RWPE2 (cell line): ENCODE measurements around the gene ERFE.

Experiments used
- ATAC-seq: fragments of 200-7000 bp; cut with Tn5 transposase; 3 replicates; pipeline ENCODE4 v1.9.1; 2021; ENCODE audit warnings: low read depth
- DNase-seq: peaks from one replicate; pipeline ENCODE4 v3.0.0-alpha.2; 2020; ENCODE audit warnings: low spot score
- H3K27ac ChIP-seq: fragments of 450-650 bp; 2 replicates; pipeline ENCODE4 v1.5.1; 2017; ENCODE audit warnings: mild to moderate bottlenecking; ENCODE audit not compliant: poor library complexity, severe bottlenecking
- H3K27me3 ChIP-seq: fragments of 250-450 bp; sonication (Bioruptor Pico); 2 replicates; pipeline ENCODE4 v1.5.1; 2021; ENCODE audit warnings: mild to moderate bottlenecking, moderate library complexity; ENCODE audit not compliant: insufficient read depth, poor library complexity, severe bottlenecking
- H3K36me3 ChIP-seq: fragments of 250-450 bp; sonication (Bioruptor Pico); 2 replicates; pipeline ENCODE4 v1.5.1; 2020; ENCODE audit warnings: low read depth, mild to moderate bottlenecking, moderate library complexity
- H3K4me1 ChIP-seq: fragments of 250-450 bp; sonication (Bioruptor Pico); 2 replicates; pipeline ENCODE4 v1.5.1; 2021; ENCODE audit warnings: mild to moderate bottlenecking, moderate library complexity; ENCODE audit not compliant: insufficient read depth, poor library complexity, severe bottlenecking
- H3K4me3 ChIP-seq: fragments of 250-450 bp; sonication (Bioruptor Pico); 2 replicates; pipeline ENCODE4 v1.5.1; 2021; ENCODE audit warnings: mild to moderate bottlenecking, moderate library complexity; ENCODE audit not compliant: severe bottlenecking
- H3K9me3 ChIP-seq: fragments of 250-450 bp; sonication (Bioruptor Pico); 2 replicates; pipeline ENCODE4 v1.5.1; 2021; ENCODE audit warnings: mild to moderate bottlenecking, moderate library complexity; ENCODE audit not compliant: severe bottlenecking
- TF ChIP-seq, protein P1 (sequence below): fragments of 450-650 bp; IDR thresholded peaks from one replicate; pipeline ENCODE4 v1.5.1; 2017; ENCODE audit warnings: mild to moderate bottlenecking, moderate library complexity; ENCODE audit not compliant: poor library complexity, severe bottlenecking

Gene ERFE

DNA sequence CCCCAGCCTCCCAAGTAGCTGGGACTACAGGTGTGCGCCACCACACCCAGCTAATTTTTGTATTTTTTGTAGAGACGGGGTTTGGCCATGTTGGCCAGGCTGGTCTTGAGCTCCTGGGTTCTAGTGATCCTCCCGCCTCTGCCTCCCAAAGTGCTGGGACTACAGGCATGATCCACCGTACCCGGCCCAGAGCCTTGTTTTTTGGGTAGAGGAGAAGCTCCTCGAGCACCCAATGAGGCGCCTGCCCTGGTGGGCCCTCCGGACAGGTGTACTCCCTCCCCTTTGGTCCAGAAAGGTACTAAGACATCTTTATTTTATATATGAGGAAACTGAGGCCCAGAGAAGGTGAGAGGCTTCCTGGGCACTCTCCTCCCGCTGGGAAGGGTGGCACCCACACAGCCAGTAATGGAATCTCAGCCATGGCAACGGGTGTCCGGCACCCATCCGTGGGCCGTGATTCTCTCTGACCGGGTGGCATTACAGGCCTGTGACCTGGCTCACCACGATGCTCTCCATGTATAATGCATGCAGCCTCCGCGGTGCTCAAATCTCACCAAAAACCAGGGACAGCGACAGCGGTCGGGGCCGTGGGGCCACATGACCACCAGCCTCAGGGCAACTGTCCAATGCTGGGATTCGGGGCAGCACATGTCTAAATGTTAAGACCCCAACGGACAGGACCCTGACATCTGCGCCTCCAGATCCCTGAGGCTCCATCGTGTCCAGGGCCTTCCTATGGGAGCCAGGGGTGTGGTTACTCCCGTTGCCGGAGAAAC, 37.1 kb upstream of the ERFE start:
- no peaks in the 10 kb centered on the region for H3K9me3 ChIP-seq
- ATAC-seq: no peak
- no peaks in the 10 kb centered on the region for H3K36me3 ChIP-seq
- H3K4me3 ChIP-seq: no peak overlapping the region
- TF ChIP-seq, protein P1, sequence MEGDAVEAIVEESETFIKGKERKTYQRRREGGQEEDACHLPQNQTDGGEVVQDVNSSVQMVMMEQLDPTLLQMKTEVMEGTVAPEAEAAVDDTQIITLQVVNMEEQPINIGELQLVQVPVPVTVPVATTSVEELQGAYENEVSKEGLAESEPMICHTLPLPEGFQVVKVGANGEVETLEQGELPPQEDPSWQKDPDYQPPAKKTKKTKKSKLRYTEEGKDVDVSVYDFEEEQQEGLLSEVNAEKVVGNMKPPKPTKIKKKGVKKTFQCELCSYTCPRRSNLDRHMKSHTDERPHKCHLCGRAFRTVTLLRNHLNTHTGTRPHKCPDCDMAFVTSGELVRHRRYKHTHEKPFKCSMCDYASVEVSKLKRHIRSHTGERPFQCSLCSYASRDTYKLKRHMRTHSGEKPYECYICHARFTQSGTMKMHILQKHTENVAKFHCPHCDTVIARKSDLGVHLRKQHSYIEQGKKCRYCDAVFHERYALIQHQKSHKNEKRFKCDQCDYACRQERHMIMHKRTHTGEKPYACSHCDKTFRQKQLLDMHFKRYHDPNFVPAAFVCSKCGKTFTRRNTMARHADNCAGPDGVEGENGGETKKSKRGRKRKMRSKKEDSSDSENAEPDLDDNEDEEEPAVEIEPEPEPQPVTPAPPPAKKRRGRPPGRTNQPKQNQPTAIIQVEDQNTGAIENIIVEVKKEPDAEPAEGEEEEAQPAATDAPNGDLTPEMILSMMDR: no peak
- H3K27ac ChIP-seq: no peak overlapping the region
- no peak for DNase-seq
- no peaks in the 10 kb centered on the region for H3K4me1 ChIP-seq
- peaks cover 10% of the 10 kb centered on the region for H3K27me3 ChIP-seq

DNA sequence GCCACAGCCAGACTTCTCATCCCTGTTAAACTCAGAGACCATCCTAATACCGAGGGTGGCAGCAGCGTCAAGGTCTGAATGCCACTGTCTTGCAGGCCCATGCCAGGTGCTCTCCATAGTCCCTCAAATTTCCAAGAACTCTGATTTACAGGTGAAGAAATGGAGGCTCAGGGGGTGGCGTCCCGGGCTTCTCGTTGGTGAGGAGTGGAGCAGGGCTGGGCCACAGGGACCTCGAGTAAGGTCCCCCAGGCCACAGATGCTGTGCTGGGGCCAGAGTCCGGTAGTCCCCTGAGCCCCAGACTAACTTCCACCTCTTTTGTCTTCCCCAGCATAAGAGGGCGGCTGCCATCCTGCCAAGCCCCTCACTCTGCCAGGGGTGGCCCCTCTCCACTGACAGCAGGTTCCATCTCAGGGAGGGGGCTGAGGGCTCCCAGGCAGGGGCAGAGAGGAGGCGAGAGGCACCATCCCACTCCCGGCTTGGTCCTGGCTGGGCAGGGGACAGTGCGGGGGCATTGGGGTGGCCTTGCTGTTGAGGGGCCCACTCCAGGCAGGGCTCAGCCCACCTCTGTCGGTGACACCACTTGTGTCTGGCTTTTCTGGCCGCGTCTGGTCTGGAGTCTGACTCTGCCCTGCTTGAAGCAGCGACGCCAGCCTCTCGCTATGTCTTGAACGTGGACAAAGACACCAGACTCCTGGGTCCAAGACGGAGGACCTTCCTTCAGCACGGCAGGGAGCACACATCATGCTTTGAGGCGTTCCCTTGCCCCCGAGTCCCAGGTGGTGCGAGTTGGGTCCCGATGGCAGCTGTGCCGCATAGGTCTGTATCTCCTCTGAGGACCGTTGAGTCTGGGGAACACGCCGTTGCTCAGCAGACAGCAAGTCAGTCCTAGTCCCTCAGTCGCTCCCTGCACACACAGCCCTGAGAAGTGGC, 36.2 kb upstream of the ERFE start:
- no peak for DNase-seq
- no peaks in the 10 kb centered on the region for H3K4me1 ChIP-seq
- TF ChIP-seq, protein P1: no peak
- no peaks in the 10 kb centered on the region for H3K36me3 ChIP-seq
- H3K9me3 ChIP-seq: no peaks in the 10 kb centered on the region
- ATAC-seq: no peak
- H3K4me3 ChIP-seq: no peak overlapping the region
- H3K27me3 ChIP-seq: peaks cover 10% of the 10 kb centered on the region
- H3K27ac ChIP-seq: no peak overlapping the region

DNA sequence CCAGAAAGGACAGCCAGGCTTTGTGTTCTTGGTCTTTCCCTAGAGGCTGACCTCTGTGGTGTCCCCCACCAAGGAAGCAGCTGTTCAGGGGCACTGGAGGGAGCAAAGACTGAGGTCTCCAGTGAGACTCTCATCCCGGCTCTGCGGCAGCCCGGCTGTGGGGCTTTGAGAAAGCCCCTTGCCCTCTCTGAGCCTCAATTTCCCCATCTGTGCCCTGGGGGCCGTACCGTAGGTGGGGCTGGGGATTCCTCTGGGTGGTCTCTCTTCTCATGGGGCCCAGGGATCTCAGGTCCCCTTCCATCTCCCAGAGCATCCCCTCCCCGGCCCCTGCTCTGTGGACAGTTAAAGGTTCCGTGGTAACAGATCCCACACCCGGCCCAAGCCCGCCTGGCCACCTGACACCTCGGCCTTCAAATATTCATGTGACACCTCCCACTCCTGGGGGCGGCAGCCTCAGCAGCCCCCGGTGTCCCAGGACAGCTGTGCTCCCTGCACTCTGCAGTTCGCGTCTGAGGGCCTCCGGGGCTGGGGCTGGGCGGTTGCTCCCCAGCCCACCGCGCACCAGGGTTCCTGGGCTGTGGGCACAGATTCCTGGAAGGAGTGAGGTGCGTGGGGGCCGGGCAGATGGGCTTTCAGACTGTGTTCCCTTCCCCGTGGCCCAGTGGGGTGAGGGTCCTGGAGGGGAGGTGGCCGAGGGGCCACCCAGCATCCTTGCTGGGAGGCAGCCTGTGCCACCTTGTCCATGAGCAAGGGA, 35.4 kb upstream of the ERFE start:
- Histone ChIP-seq H3K9me3 (no peaks in the 10 kb centered on the region), H3K27me3 (peaks cover 10% of the 10 kb centered on the region), H3K4me1 (no peaks in the 10 kb centered on the region), H3K4me3 (no peak overlapping the region), H3K27ac (no peak overlapping the region), H3K36me3 (no peaks in the 10 kb centered on the region)
- DNase-seq (no peak), ATAC-seq (no peak)
- TF ChIP-seq, protein P1: no peak

DNA sequence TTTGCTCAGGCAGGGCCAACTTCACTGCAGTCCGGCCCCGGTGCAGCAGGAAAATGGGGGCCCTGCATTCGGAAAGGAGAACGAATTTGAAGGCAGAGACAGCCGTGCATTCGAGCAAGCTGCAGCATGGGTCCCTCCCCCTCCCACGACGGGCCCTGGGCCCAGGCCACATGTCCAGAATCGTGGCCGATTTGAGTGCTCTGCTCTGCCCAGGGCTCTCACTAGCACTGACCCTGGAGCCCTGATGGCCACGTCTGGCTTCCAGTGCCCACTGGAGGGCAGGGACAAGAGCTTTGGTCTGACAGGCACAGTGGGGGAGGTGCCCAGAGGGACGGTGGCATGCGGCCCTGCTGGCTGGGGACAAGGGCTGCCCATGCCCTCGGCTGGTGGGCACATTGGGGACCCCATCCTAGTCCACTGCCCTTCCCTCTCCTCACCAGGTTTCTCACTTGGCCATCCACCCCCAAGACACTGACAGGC, 34.7 kb upstream of the ERFE start:
- ATAC-seq (no peak), DNase-seq (no peak)
- TF ChIP-seq, protein P1: no peak
- H3K4me1 ChIP-seq: no peaks in the 10 kb centered on the region
- no peaks in the 10 kb centered on the region for H3K9me3 ChIP-seq
- H3K36me3 ChIP-seq: no peaks in the 10 kb centered on the region
- H3K27ac ChIP-seq: no peak overlapping the region
- H3K4me3 ChIP-seq: no peak overlapping the region
- peaks cover 10% of the 10 kb centered on the region for H3K27me3 ChIP-seq
